Stimulated activated CD8-positive, alpha-beta memory T cell treated with anti-CD3 and anti-CD28 coated beads, Interleukin-12 subunit alpha, Interleukin-12 subunit beta, amount 100 ng/mL, for 1 hour (primary cell): ENCODE measurements around the gene THAP8.

ENCODE experiments used
- DNase-seq: peaks from one replicate; pipeline ENCODE4 v3.0.0-alpha.2; 2020; ENCODE audit warnings: low read depth

The THAP8 gene

GRCh38 chr19:35993923-35994598, 60.0 kb downstream of the THAP8 start:
- DNase-seq = no peak

GRCh38 chr19:35992907-35993765, 60.9 kb downstream of the THAP8 start:
- DNase-seq = no peak

- no peak for DNase-seq
Measured at GRCh38 chr19:35991731-35992450, 62.2 kb downstream of the THAP8 start.

GRCh38 chr19:35990771-35991730, 63.0 kb downstream of the THAP8 start:
- DNase-seq = no peak

GRCh38 chr19:35990156-35990555, 63.9 kb downstream of the THAP8 start:
- no peak for DNase-seq

- DNase-seq = no peak
Measured at GRCh38 chr19:35988824-35989223, 65.3 kb downstream of the THAP8 start.

- no peak for DNase-seq
Measured at GRCh38 chr19:35987571-35987896, 66.6 kb downstream of the THAP8 start.

GRCh38 chr19:35986664-35987570, 67.2 kb downstream of the THAP8 start:
- DNase-seq = no peak

GRCh38 chr19:35986111-35986510, 68.0 kb downstream of the THAP8 start:
- DNase-seq = no peak
